ENCODE results near the gene EPM2AIP1. TPM values are rescaled to one million over a fixed set of nuclear protein-coding genes. Genes with fewer than 3 reads are reported as not detected.
"Not testable (repeated sequence)": the region's sequence is repeated elsewhere in the genome, so short reads cannot be mapped to it uniquely, and the experiment has no call there.

EPM2AIP1 gene
- total RNA-seq, 1 donor from 2014 or later = 21.8 TPM

DNA sequence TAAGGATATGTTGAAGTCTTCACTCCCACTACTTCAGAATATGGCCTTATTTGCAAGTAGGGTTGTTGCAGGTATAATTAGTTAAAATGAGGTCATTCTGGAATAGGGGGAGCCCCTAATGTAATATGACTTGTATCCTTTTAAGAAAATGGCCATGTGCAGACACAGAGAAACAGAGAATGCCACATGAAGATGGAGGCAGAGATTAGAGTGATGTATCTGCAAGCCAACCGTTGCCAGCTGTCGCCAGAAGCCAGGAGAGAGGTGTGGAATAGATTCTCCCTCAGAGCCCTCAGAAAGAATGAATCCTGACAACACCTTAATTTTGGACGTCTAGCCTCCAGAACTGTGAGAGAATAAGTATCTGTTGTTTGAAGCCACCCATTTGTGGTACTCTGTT is 36.8 kb downstream of the EPM2AIP1 start:
- intact Hi-C loops (cut with micrococcal nuclease) = loop anchor here (5.0 kb wide), 1 partner anchor 989 kb away; no protein-coding TSS in a partner anchor

DNA sequence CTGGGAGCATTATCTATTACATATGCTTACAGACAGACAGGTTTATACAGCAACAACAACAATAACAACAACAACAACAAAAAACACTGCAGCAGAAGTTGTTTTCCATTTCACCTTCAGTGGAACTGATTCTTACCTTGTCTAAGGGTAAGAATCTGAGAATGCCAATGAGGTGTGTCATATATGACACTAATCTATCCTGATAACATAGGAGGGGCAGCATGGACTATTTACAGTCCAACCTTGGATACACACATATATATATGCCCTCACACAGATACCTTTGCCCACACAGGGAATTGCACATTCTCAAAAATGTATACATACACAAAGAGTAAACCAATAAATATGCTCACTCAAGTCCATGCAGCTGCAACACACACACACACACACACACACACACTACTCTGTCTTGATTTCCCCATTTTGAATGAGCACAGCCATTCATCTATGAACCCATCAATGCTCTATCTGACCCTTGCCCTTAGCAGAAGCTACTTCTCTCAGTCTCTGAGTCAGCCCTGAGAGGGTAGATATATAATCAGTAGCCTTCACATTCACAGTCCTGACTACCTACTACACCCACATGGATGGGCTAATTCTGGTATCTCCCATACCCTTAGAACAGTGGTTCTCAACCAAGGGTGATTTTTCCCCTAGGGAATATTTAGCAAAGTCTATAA is 38.3 kb downstream of the EPM2AIP1 start:
- intact Hi-C loops (cut with micrococcal nuclease) = loop anchor here (5.0 kb wide), 1 partner anchor 987 kb away; no protein-coding TSS in a partner anchor

DNA sequence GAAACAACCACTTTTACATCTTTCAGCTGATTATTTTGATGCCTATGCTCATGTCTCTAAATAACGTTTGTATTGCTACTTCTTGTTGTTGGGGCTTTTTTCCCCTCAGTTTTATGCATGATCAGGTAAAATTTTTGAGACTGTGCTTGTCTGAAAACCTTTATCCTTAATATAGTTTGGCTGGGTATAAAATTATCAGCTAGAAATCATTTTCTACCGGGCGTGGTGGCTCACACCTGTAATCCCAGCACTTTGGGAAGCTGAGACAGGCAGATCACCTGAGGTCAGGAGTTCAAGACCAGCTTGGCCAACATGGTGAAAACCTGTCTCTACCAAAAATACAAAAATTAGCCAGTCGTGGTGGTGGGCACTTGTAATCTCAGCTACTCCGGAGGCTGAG is 45.1 kb downstream of the EPM2AIP1 start:
- intact Hi-C loops (cut with micrococcal nuclease) = not testable (repeated sequence)

DNA sequence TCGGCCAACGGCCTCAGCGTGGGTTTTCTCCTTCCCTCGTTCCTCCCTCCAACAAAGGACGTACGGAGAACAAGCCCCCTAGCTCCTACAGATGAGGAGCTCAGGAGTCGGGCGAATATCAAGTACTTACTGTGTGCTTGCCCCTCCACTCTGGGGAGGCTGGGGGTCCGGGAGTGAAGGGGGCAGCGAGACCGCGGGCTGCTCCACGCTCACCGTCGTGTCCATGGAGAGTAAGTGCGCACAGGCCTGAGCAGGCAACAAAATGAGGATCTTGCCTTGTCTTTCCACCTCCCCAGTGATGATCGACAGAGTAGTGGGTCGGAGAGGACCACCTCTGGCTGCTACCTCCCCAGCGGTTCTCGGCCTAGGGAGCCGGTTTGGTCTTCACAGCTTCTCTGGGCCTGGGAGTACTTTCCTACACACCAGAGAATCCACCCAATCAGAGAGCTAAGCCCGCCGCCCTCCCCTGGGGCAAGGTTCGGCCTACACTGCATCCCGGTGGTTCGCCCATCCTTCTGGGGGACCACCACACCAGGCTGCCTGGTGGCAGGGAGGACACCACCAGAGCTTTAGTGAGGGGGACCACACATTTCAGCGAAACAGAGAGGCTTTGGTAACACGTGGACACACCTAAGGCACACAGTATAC is 47.5 kb downstream of the EPM2AIP1 start:
- intact Hi-C loops (cut with micrococcal nuclease) = no loop called here

DNA sequence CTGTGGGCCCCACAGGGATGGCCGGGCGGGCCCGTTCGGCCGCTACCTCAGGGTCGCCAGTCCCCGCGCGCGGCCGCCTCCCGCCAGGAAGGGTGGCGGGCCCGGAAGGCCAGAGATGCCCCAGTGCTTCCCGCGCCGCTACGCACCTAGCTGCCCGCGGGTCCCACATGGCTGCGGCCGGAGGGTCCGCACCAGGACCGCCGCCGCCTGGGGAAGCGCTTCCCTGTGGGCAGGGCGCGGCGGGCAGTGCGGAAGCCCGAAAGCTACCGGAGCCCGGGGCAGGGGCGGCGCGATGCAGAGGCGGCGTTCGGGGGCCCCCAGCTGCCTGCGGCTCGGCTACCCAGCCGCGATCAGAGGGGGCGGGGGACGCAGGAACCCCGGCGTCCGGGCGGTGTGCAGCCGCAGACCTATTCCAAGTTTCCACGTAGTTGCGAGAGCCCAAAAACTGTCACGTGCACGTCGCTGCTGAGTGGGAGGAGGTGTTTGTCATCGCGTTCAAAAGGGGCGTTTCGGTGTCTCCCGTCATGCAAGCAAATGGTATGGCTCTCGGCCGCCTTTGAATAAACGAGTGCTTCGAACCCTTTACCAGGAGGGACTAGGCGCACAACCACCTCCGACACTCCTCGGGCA is 48.2 kb downstream of the EPM2AIP1 start, which contains the start of gene TRANK1:
Gene TRANK1, minus strand, starts transcription at position 414 of the 630 bp plus-strand sequence. Its CDS starts 245 bp downstream, at position 169.
- intact Hi-C loops (cut with micrococcal nuclease) = loop anchor here (1.0 kb wide), 4 partner anchors 14 to 68 kb away; partner anchors contain the start of genes EPM2AIP1 and MLH1

DNA sequence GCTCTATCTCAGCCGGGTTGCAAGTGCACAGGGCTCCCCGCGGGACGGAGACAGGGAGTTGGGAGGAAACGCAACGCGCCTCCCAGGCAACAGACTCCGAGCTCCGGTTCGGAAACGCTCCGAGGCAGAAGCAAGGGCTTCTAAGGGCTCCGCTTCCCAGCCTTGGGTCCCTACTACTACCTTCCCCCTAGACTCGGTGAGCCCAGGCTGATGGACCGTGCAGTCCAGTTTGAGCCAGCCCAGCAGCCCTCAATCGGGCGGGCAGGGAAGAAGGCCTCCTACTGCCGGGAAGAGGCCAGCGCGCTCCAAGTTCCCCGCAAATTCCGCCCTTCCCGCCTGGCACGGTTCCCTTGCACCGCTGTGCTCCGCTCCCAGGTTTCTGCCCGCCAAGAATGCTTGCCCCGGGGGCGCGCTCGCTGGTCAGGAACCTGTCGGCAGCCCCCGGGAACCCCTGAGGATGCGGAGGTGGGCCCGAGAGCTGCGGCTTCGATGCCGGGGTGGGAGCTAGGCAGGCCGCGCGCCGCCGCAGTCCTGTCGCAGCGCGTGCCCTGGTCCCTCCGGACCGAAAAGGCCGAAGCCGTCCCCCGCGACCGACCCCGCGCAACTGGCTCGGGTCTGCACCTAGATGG is 48.8 kb downstream of the EPM2AIP1 start:
- intact Hi-C loops (cut with micrococcal nuclease) = loop anchor here (1.0 kb wide), 4 partner anchors 14 to 68 kb away; partner anchors contain the start of genes EPM2AIP1 and MLH1

DNA sequence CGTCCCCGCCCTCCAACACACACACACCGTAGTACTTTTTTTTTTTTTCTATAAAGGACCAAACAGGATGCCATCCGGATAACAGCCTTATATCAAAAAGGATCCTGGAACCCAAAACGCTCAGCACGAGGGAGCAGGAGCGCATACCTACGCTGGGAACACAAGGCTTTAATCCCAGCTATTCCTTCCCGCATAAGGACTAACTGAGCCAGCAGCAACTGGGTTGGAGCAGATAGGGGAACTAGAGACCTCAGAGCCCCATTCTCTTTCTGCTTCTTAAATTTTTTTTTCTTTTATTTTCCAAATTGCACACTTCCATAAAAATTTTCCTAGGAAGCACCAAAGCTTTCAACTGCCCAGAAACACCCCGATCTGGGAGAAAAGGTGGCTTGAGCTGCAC is 49.3 kb downstream of the EPM2AIP1 start:
- intact Hi-C loops (cut with micrococcal nuclease) = no loop called here

DNA sequence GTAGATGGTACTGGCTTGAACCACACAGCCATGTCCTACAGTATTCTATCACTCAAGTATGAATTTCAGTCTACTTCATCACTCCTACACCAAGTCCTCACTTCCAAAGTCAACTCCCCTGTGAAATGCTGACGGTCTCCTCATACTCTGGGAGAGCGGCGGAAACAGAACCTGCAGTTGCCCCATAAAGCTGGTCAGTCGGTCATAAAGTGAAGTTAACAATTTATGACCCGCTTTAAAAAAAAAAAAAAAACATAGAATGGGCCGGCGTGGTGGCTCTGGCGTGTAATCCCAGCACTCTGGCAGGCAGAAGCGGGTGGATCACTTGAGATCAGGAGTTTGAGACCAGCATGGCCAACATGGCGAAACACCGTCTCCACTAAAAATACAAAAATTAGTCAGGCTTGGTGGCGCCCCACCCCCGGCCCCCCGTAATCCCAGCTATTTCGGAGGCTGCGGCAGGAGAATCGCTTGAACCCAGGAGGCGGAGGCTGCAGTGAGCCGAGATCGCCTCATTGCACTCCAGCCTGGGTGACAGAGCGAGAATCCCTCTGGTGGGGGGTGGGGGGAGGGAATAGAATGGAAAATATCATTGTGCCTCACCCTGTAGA is 50.2 kb downstream of the EPM2AIP1 start:
- intact Hi-C loops (cut with micrococcal nuclease) = no loop called here

DNA sequence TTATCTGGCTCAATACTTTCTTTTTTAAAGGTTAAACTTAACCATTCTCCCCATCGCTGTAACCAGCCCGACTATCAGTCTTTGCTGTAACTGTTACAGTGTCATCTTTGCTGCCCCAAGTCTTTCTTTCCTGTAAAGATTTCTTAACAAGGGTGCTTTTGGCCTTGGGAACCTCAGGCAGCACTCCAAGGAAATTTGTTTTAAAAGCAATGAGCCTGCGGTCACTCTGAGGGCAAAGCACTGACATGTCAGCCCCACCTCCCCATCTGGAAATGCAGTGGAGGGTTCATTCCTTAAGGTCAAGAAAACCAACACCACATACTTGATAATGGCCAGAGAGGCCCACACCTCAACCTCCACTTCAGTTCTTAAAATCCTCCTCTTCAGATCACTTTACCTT is 51.3 kb downstream of the EPM2AIP1 start:
- intact Hi-C loops (cut with micrococcal nuclease) = no loop called here

DNA sequence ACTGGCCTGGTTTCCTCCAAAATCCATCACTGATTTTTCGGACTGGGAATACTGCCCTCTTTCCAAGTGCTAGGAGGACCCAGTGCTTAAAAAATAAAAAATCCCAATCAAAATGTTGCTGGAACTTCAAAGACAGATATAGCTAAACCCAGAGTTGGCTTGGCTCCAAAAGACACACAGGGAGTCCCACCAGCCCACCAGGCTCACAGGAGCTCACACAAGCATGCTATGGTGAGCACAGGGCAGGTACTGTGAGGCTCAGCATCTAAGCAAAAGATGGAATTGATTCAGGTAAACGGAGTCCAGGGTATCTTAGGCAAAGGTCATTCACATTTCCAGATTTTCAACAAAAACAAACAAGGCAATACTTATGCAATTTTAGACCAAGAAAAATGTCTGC is 51.8 kb downstream of the EPM2AIP1 start:
- intact Hi-C loops (cut with micrococcal nuclease) = no loop called here

DNA sequence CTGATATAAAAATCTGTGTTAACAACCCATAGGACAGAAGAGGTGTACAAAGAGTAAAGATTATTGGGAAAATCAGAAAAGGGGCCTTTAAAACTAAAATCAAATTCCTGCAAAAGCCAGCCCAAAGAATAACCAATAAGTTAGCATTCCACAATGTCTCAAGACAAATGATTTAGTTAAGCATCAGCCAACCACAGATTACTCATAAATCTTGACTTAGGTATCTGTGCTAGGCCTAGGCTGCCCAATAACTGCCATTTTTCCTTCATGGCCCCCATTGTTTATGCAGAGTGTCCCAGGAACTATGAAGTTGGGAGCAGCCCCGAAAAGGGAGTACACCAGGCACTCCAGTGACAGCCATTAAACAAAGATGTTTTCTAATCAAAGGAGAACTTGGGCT is 55.4 kb downstream of the EPM2AIP1 start:
- intact Hi-C loops (cut with micrococcal nuclease) = no loop called here

Other genes with a start within 250 kb of the EPM2AIP1 start
- not detected in 2 replicates for gene DCLK3, start 228.6 kb downstream of the EPM2AIP1 start, total RNA-seq
- gene TRANK1, start 48.1 kb downstream of the EPM2AIP1 start, total RNA-seq = 53.0 and 59.1 TPM in 2 replicates
- gene MLH1, start 387 bp upstream of the EPM2AIP1 start, total RNA-seq = 40.9 and 43.2 TPM in 2 replicates
- 32.6 and 33.3 TPM in 2 replicates for gene LRRFIP2, start 181.5 kb upstream of the EPM2AIP1 start, total RNA-seq